ENCODE data around the gene TMEM272. TPM values are rescaled to one million over a fixed set of nuclear protein-coding genes. Genes with fewer than 3 reads are reported as not detected.

The TMEM272 gene
- total and polyA plus RNA-seq, 2 of the 4 experiments (the other 2 are of a cell fraction), result not detected

DNA sequence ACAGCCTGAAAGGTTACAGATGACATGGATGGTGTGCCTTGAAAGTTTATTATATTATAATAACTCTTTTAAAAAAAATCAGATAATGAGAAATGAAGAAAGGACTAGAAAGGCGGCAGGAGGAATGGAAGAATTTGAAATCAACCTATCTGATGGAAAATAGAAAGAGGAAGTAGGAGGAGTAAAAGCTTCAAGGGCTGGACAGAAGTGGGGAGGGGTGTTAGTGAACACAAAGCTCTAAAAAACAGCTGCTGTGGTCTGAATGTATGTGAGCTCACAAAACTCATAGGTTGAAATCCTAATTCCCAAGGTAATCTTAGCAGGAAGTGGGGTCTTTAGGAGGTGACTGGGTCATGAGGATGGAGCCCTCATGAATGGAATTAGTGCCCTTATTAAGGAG lies 36.3 kb upstream of the TMEM272 start:
- no CpG with 5 or more reads among the region's 1 CpG for WGBS, 2 experiments (ENCODE audit: extremely low coverage in 2 of 2, insufficient read length in 1 of 2)
- POLR2A ChIA-PET (ENCODE audit: unreplicated experiment), result no interaction called here

More for the DNA sequence above, 36.3 kb upstream of the TMEM272 start:
- Histone ChIP-seq H2AK5ac (ENCODE audit: low read depth, low read length) (no peak overlapping the region), H3K14ac (replicated peaks; ENCODE audit: low read depth, low read length) (no peak overlapping the region), H4K91ac (ENCODE audit: insufficient read depth, low read depth, low read length) (no peak overlapping the region), H2BK5ac (ENCODE audit: low read depth, low read length, poor library complexity, severe bottlenecking) (no peak overlapping the region), H3K23ac (ENCODE audit: low read depth, low read length) (no peak overlapping the region), H4K20me1 (ENCODE audit: insufficient read depth, low read length) (no peaks in the 10 kb centered on the region), H4K5ac (ENCODE audit: low read depth, low read length) (no peak overlapping the region), H3K18ac (ENCODE audit: low read depth, low read length) (no peak overlapping the region), H3K4ac (ENCODE audit: low read depth, low read length) (no peak overlapping the region), H3K9ac (ENCODE audit: low read depth, low read length) (no peak overlapping the region), H3K4me2 (ENCODE audit: low read depth, low read length) (no peak overlapping the region), H3K56ac (ENCODE audit: extremely low read depth, insufficient read depth, low read length) (no peak overlapping the region), H2AFZ (replicated peaks; ENCODE audit: low read length, poor library complexity) (no peak overlapping the region), H3K27ac (ENCODE audit: insufficient read depth, low read length) (no peak overlapping the region), H3K9me1 (ENCODE audit: insufficient read depth, low read length) (no peaks in the 10 kb centered on the region), H3K4me3 (ENCODE audit: insufficient read depth, low read depth, low read length) (no peak overlapping the region), H2BK120ac (ENCODE audit: low read depth, low read length) (no peak overlapping the region), H2BK15ac (ENCODE audit: low read depth, low read length) (no peak overlapping the region), H3K9me3 (ENCODE audit: control insufficient read depth, insufficient read depth, low read length) (no peaks in the 10 kb centered on the region; the same call in 1 of the 2 replicates), H2AK9ac (replicated peaks; ENCODE audit: low read depth, low read length, poor library complexity) (no peak overlapping the region), H3K27me3 (ENCODE audit: control insufficient read depth, insufficient read depth, low read length) (peaks cover 13% of the 10 kb centered on the region), H2BK20ac (ENCODE audit: low read depth, low read length) (no peak overlapping the region), H3K79me1 (ENCODE audit: low read depth in 1 of 2, low read length in 2 of 2) (no peaks in the 10 kb centered on the region), H4K8ac (ENCODE audit: low read depth in 2 of 2, low read length in 2 of 2) (no peak overlapping the region), H3K36me3 (ENCODE audit: control insufficient read depth, insufficient read depth, low read length) (no peaks in the 10 kb centered on the region), H3K4me1 (ENCODE audit: control insufficient read depth, insufficient read depth, low read length) (no peaks in the 10 kb centered on the region)
- in situ Hi-C loops (cut with MboI; ENCODE audit: low sequenced_read_pairs), result no loop called here
- no peak for ATAC-seq (ENCODE audit: low read depth)
- dilution Hi-C loops (cut with HindIII; ENCODE audit: low sequenced_read_pairs, unreplicated experiment), result no loop called here
- TF ChIP-seq, protein P1, sequence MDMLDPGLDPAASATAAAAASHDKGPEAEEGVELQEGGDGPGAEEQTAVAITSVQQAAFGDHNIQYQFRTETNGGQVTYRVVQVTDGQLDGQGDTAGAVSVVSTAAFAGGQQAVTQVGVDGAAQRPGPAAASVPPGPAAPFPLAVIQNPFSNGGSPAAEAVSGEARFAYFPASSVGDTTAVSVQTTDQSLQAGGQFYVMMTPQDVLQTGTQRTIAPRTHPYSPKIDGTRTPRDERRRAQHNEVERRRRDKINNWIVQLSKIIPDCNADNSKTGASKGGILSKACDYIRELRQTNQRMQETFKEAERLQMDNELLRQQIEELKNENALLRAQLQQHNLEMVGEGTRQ (IDR thresholded peaks at IDR 0.05; ENCODE audit: low read depth, low read length), result no peak
- no peak for TF ChIP-seq POLR2A (IDR thresholded peaks at IDR 0.05; ENCODE audit: low read depth, low read length)
- TF ChIP-seq FOS (IDR thresholded peaks at IDR 0.05; ENCODE audit: low read depth, low read length), result no peak
- TF ChIP-seq MAZ (IDR thresholded peaks at IDR 0.05; ENCODE audit: borderline replicate concordance, low read depth, low read length), result no peak
- TF ChIP-seq RAD21 (IDR thresholded peaks at IDR 0.05; ENCODE audit: low read length), result no peak
- TF ChIP-seq NFE2L2 (IDR thresholded peaks at IDR 0.05; ENCODE audit: low read depth, low read length), result no peak
- no peak for TF ChIP-seq MXI1 (IDR thresholded peaks at IDR 0.05; ENCODE audit: borderline replicate concordance, low read depth, low read length)
- TF ChIP-seq, protein P2, sequence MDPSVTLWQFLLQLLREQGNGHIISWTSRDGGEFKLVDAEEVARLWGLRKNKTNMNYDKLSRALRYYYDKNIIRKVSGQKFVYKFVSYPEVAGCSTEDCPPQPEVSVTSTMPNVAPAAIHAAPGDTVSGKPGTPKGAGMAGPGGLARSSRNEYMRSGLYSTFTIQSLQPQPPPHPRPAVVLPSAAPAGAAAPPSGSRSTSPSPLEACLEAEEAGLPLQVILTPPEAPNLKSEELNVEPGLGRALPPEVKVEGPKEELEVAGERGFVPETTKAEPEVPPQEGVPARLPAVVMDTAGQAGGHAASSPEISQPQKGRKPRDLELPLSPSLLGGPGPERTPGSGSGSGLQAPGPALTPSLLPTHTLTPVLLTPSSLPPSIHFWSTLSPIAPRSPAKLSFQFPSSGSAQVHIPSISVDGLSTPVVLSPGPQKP (IDR thresholded peaks at IDR 0.05; ENCODE audit: borderline replicate concordance, low read depth, low read length), result no peak
- TF ChIP-seq CHD1 (IDR thresholded peaks at IDR 0.05; ENCODE audit: low read depth, low read length), result no peak
- TF ChIP-seq RCOR1 (IDR thresholded peaks at IDR 0.05; ENCODE audit: insufficient replicate concordance, low read length), result no peak
- BruUV-seq (replicated peaks), result no TSS peak
- intact Hi-C loops (cut with micrococcal nuclease), result no loop called here
- no peak for DNase-seq
- CTCF ChIA-PET, result no interaction called here
